H1 (cell line): ENCODE results near the gene CDK5RAP2. TPM values are rescaled to one million over a fixed set of nuclear protein-coding genes. Genes with fewer than 3 reads are reported as not detected.

Source experiments
- HDAC2 ChIP-seq, 2 experiments: fragments of 300-600 bp in 1 of 2; sonication (generic) in 1 of 2; IDR thresholded peaks; 2 replicates each; pipeline ENCODE4 v1.6.1; 2011 to 2012; ENCODE audit warnings: low read depth in 2 of 2, low read length in 2 of 2, mild to moderate bottlenecking in 2 of 2, moderate library complexity in 2 of 2, borderline replicate concordance in 1 of 2, inconsistent platforms in 1 of 2
- polyA plus RNA-seq, 7 experiments: library from polyadenylated mRNA; depleted of rRNA in 3 of 7; stranded (reverse) in 5 of 7; unstranded in 2 of 7; fragments of >200 nt in 5 of 7; fragments of 200-250 nt in 2 of 7; gene quantifications; 1 replicate in 5 of 7; 2 replicates in 1 of 7; 4 replicates in 1 of 7; pipeline versions ENCODE4 v1.2.1 to v1.2.3, GENCODE V29; 2011 to 2013; ENCODE audit warnings: missing spikeins in 2 of 7, mixed read lengths in 2 of 7
- total RNA-seq: library from RNA; stranded (reverse); fragmentation: NEBNext Ultra II Directional; extraction: Animal tissue kit (Norgen Biotek cat#: 25700); gene quantifications from 2 replicates; pipeline ENCODE4 v1.2.1, GENCODE V29; 2021

Gene CDK5RAP2
- total and polyA plus RNA-seq, 2 of the 8 experiments (the other 6 are each of a cell fraction or from before 2014, with no cell fraction given) = 19.8 to 49.4 TPM

DNA sequence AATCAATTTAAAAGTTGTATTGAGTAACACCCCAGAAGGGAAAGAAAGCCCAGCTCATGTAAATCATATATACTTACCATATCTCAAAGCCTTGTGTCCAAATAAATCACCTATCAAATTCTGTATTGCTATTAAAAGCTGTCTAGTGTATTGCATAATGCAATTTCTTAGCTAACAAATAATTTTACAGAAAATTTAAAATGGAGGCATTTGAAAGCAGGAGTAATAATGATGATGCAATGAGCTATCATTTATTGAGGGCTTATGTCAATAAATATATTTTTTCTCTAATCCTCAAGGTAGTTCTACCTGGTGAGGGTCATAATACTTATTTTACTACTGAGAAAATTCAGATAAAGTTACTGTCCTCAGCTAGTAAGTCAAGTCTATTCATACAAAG, 42.8 kb upstream of the CDK5RAP2 start (continued):
- no peak for TF ChIP-seq HDAC2 (IDR thresholded peaks at IDR 0.05; ENCODE audit: borderline replicate concordance in 1 of 2, low read depth in 2 of 2, low read length in 2 of 2)
- TF ChIP-seq, all 59 proteins: peak for 0
